ENCODE data around the gene VWF.
A peak's percentile ranks its signal among the peaks of the same experiment; 100 is the strongest.

Gene VWF

GRCh38 chr12:6039894-6040601 lies 84.4 kb downstream of the VWF start:
- peak; percentile 93 for TF ChIP-seq CTCF (IDR thresholded peaks at IDR 0.05)
- Histone ChIP-seq H3K27ac (no peak overlapping the region), H3K9me3 (ENCODE audit: control insufficient read depth, low read length) (no peaks in the 10 kb centered on the region), H3K27me3 (ENCODE audit: control insufficient read depth, insufficient read depth, low read length) (no peaks in the 10 kb centered on the region), H3K36me3 (ENCODE audit: control insufficient read depth, insufficient read depth, low read length) (no peaks in the 10 kb centered on the region), H3K4me3 (ENCODE audit: low read depth, low read length) (no peak overlapping the region), H2AFZ (peak overlapping the region; percentile 17), H3K4me2 (ENCODE audit: low read length) (no peak overlapping the region), H3K4me1 (no peaks in the 10 kb centered on the region), H3K9ac (no peak overlapping the region), H3K79me2 (no peaks in the 10 kb centered on the region)

GRCh38 chr12:6038160-6038559 lies 86.3 kb downstream of the VWF start:
- Histone ChIP-seq H3K9ac (no peak overlapping the region), H3K27ac (no peak overlapping the region), H3K4me1 (no peaks in the 10 kb centered on the region), H3K79me2 (no peaks in the 10 kb centered on the region), H3K9me3 (ENCODE audit: control insufficient read depth, low read length) (no peaks in the 10 kb centered on the region), H3K36me3 (ENCODE audit: control insufficient read depth, insufficient read depth, low read length) (no peaks in the 10 kb centered on the region), H2AFZ (peak overlapping the region; percentile 3), H3K4me2 (ENCODE audit: low read length) (no peak overlapping the region), H3K27me3 (ENCODE audit: control insufficient read depth, insufficient read depth, low read length) (no peaks in the 10 kb centered on the region), H3K4me3 (ENCODE audit: low read depth, low read length) (no peak overlapping the region)
- TF ChIP-seq CTCF (IDR thresholded peaks at IDR 0.05) = peak; percentile 59

DNA sequence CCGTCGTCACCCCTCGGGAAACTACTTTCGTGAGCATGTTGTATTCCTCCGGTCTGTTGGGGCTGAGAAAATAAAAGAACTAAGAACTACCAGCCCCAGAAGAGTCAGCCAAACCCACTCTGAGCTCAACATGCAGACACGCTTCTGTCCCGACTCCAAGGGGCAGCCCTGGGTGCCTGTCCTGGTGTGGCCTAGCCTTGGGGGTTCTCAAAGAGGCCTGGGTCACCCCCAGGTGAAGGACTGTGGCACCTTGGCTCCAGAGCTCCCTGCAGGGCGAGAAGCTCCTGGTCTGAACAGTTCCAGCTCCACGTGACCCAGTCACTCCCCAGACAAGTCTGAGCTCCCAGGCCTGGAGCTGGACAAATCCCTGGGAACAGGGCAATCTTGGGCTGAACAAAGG lies 87.0 kb downstream of the VWF start:
- H3K4me2 ChIP-seq (ENCODE audit: low read length) = no peak overlapping the region
- H3K9ac ChIP-seq = no peak overlapping the region
- H3K27ac ChIP-seq = no peak overlapping the region
- H3K9me3 ChIP-seq (ENCODE audit: control insufficient read depth, low read length) = no peaks in the 10 kb centered on the region
- H3K27me3 ChIP-seq (ENCODE audit: control insufficient read depth, insufficient read depth, low read length) = no peaks in the 10 kb centered on the region
- no peak overlapping the region for H2AFZ ChIP-seq
- H3K4me1 ChIP-seq = no peaks in the 10 kb centered on the region
- H3K79me2 ChIP-seq = no peaks in the 10 kb centered on the region
- TF ChIP-seq CTCF (IDR thresholded peaks at IDR 0.05) = no peak
- H3K36me3 ChIP-seq (ENCODE audit: control insufficient read depth, insufficient read depth, low read length) = no peaks in the 10 kb centered on the region
- no peak overlapping the region for H3K4me3 ChIP-seq (ENCODE audit: low read depth, low read length)

- Histone ChIP-seq H3K4me3 (ENCODE audit: low read depth, low read length) (no peak overlapping the region), H3K9me3 (ENCODE audit: control insufficient read depth, low read length) (no peaks in the 10 kb centered on the region), H3K79me2 (no peaks in the 10 kb centered on the region), H3K4me1 (no peaks in the 10 kb centered on the region), H3K9ac (no peak overlapping the region), H3K36me3 (ENCODE audit: control insufficient read depth, insufficient read depth, low read length) (no peaks in the 10 kb centered on the region), H3K27me3 (ENCODE audit: control insufficient read depth, insufficient read depth, low read length) (no peaks in the 10 kb centered on the region), H2AFZ (no peak overlapping the region), H3K4me2 (ENCODE audit: low read length) (no peak overlapping the region), H3K27ac (no peak overlapping the region)
- no peak for TF ChIP-seq CTCF (IDR thresholded peaks at IDR 0.05)
Measured at GRCh38 chr12:6036509-6036908, 88.0 kb downstream of the VWF start.

DNA sequence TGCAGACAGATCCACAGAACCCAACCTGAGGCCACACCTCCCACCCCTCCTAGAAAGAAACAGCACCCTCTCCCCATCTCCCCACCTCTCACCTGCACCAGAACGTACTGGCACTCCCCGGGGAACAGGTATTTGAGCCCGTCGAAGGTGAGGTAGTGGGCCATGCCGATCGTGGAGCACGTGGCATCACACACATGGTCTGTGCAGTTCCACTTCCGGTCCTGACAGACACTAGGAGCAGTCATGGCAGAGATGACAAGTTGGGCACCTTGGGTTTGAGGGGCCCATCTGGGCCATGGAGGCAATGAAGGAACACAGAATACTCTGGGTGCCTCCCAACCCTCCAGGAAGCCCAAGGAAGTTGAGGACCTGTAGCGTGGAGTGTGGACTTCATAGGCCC lies 89.9 kb downstream of the VWF start:
- no peaks in the 10 kb centered on the region for H3K9me3 ChIP-seq (ENCODE audit: control insufficient read depth, low read length)
- no peak overlapping the region for H3K4me2 ChIP-seq (ENCODE audit: low read length)
- H3K4me1 ChIP-seq = no peaks in the 10 kb centered on the region
- no peaks in the 10 kb centered on the region for H3K27me3 ChIP-seq (ENCODE audit: control insufficient read depth, insufficient read depth, low read length)
- H3K36me3 ChIP-seq (ENCODE audit: control insufficient read depth, insufficient read depth, low read length) = no peaks in the 10 kb centered on the region
- no peak overlapping the region for H3K4me3 ChIP-seq (ENCODE audit: low read depth, low read length)
- no peak overlapping the region for H3K27ac ChIP-seq
- TF ChIP-seq CTCF (IDR thresholded peaks at IDR 0.05) = no peak
- no peaks in the 10 kb centered on the region for H3K79me2 ChIP-seq
- no peak overlapping the region for H2AFZ ChIP-seq
- H3K9ac ChIP-seq = no peak overlapping the region
